ENCODE results near the gene MAN2A2. TPM values are rescaled to one million over a fixed set of nuclear protein-coding genes. Genes with fewer than 3 reads are reported as not detected.

The MAN2A2 gene
- total and polyA plus RNA-seq, 2 donors (not counting 3 experiments of a cell fraction or from before 2014, with no cell fraction given): 60.9 to 77.7 TPM

DNA sequence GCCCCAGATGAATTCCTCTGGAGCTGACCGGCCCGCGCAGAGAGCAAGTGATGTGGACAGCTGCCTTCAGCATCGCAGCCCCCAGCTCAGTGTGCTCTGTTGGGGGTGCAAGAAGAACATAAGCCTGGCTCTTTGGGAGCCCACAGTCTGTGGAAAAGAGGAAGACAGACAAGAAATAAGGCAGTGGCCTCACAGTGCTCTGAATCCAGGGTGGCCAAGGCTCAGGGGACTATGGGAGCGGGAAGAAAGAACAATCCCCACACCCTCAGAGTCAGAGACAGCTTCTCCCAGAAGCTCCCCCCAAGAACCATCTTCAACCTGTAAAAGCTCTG, 29.5 kb downstream of the MAN2A2 start:
- ChIA-PET CTCF (interaction anchor here (0.6 to 8.1 kb wide), 22 partner anchors 11 to 339 kb away, joined by 3 to 66 read pairs (median 6); partner anchors contain the start of genes FES, MAN2A2, PRC1 and RCCD1), POLR2A (interaction anchor here (1.2 kb wide), 1 partner anchor 285 kb away, joined by 3 read pairs; no protein-coding TSS in a partner anchor)
- no peak for DNase-seq (ENCODE audit: low read depth, low spot score)
- H2AFZ ChIP-seq (ENCODE audit: low read depth, low read length): peak overlapping the region; percentile 65
- H3K9ac ChIP-seq (replicated peaks; ENCODE audit: extremely low read depth, insufficient read depth, low read length): no peak overlapping the region
- H3K4me3 ChIP-seq (replicated peaks in 1 of 3; ENCODE audit: insufficient read depth in 1 of 3, low read depth in 1 of 3, low read length in 3 of 3): no peak overlapping the region
- dilution Hi-C loops (cut with MboI; ENCODE audit: extremely low pct_ligation_motif_present, low sequenced_read_pairs) (no loop called here), intact Hi-C loops (cut with micrococcal nuclease) (loop anchor here (1.0 to 5.0 kb wide), 3 partner anchors 24 to 430 kb away; partner anchors contain the start of gene PRC1)
- no peaks in the 10 kb centered on the region for H3K27me3 ChIP-seq (ENCODE audit: control insufficient read depth in 2 of 2, insufficient read depth in 2 of 2, low read length in 2 of 2)
- H3K4me1 ChIP-seq (ENCODE audit: control insufficient read depth, extremely low read depth, insufficient read depth, low read length): peaks cover 36% of the 10 kb centered on the region
- H3K36me3 ChIP-seq (ENCODE audit: control insufficient read depth in 2 of 2, extremely low read depth in 1 of 2, insufficient read depth in 2 of 2, low read length in 2 of 2): peaks cover 0 to 2% of the 10 kb centered on the region in 2 experiments
- no peak for TF ChIP-seq FOS (IDR thresholded peaks at IDR 0.05; ENCODE audit: borderline replicate concordance, insufficient read depth, low read length)
- no peak for TF ChIP-seq GATA2 (IDR thresholded peaks at IDR 0.05; ENCODE audit: insufficient read depth, insufficient read length, low read depth, low read length)
- no peak for TF ChIP-seq JUN (IDR thresholded peaks at IDR 0.05; ENCODE audit: borderline replicate concordance, insufficient read depth, insufficient read length, low read depth)
- no peak for TF ChIP-seq EZH2 (IDR thresholded peaks at IDR 0.05; ENCODE audit: borderline replicate concordance, low read depth, low read length, severe bottlenecking)
- TF ChIP-seq MYC (IDR thresholded peaks at IDR 0.05; ENCODE audit: low read depth, low read length): no peak
- TF ChIP-seq, protein P1, sequence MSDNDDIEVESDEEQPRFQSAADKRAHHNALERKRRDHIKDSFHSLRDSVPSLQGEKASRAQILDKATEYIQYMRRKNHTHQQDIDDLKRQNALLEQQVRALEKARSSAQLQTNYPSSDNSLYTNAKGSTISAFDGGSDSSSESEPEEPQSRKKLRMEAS (IDR thresholded peaks at IDR 0.05; ENCODE audit: insufficient read depth, insufficient read length): no peak
- TF ChIP-seq POLR2A (IDR thresholded peaks at IDR 0.05; ENCODE audit: low read depth, low read length): no peak
- TF ChIP-seq, protein P2, sequence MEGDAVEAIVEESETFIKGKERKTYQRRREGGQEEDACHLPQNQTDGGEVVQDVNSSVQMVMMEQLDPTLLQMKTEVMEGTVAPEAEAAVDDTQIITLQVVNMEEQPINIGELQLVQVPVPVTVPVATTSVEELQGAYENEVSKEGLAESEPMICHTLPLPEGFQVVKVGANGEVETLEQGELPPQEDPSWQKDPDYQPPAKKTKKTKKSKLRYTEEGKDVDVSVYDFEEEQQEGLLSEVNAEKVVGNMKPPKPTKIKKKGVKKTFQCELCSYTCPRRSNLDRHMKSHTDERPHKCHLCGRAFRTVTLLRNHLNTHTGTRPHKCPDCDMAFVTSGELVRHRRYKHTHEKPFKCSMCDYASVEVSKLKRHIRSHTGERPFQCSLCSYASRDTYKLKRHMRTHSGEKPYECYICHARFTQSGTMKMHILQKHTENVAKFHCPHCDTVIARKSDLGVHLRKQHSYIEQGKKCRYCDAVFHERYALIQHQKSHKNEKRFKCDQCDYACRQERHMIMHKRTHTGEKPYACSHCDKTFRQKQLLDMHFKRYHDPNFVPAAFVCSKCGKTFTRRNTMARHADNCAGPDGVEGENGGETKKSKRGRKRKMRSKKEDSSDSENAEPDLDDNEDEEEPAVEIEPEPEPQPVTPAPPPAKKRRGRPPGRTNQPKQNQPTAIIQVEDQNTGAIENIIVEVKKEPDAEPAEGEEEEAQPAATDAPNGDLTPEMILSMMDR (IDR thresholded peaks at IDR 0.05; ENCODE audit: extremely low read depth in 1 of 2, insufficient read depth in 1 of 2, low read depth in 1 of 2, low read length in 2 of 2): no peak
- TF ChIP-seq POLR2AphosphoS5 (IDR thresholded peaks at IDR 0.05; ENCODE audit: insufficient read depth, low read depth, low read length): no peak
- no TSS peak for BruUV-seq (replicated peaks)
- no peak overlapping the region for H3K4me2 ChIP-seq (ENCODE audit: insufficient read depth, low read length)
- no peak for FAIRE-seq
- H3K27ac ChIP-seq (ENCODE audit: insufficient read depth, low read depth, low read length): no peak overlapping the region
- H3K9me3 ChIP-seq (replicated peaks; ENCODE audit: control insufficient read depth, insufficient read depth, low read length): no peaks in the 10 kb centered on the region
- H3K79me2 ChIP-seq (ENCODE audit: control insufficient read depth, insufficient read depth, low read length): peaks cover 17% of the 10 kb centered on the region
- H4K20me1 ChIP-seq (replicated peaks; ENCODE audit: control insufficient read depth, extremely low read depth, insufficient read depth, low read length): no peaks in the 10 kb centered on the region
- H3K9me1 ChIP-seq (replicated peaks; ENCODE audit: control insufficient read depth, extremely low read depth, insufficient read depth, low read length): no peaks in the 10 kb centered on the region
